NCI-H774 (cell line): Measurements from ENCODE around the gene LSP1.
A peak's percentile ranks its signal among the peaks of the same experiment; 100 is the strongest.

Experiments used
- DNase-seq: peaks from one replicate; lab custom pipeline; 2025; lab: John Stamatoyannopoulos, UW

LSP1 gene

DNA sequence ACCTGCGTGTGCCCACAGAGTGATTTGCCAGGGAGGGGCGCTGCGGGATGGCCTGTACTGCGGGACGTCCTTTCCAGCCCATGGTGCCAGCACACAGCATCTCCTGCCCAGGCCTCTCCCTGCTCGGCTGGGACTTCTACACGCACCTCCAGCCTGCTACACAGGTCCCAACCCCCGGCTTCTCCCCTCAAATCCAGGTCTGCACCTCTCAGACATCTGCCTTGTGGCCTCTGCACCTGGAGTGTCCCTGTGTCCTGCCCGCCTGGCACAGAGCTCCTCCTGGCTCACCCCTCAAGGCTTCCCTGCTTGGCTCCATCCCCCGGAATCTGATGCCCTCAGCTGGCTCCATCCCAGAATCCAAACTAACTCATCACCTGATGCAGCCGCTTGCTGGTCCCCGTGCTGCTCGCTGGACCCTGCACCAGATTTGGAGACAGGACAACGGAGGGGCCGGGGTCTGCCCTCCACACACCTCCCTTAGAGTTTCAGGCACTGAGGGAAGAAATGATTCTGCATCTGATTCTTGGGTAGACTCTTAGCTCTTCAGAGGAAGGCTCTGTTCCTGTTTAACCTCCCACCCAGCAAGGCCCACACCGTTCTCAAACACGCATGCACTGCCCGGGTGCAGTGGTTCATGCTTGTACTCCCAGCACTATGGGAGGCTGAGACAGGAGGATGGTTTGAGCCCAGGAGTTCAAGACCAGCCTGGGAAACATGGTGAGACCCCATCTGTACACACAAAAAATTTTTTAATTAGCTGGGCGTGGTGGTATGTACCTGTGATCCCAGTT is 4.0 kb upstream of the LSP1 start:
- DNase-seq = no peak

DNA sequence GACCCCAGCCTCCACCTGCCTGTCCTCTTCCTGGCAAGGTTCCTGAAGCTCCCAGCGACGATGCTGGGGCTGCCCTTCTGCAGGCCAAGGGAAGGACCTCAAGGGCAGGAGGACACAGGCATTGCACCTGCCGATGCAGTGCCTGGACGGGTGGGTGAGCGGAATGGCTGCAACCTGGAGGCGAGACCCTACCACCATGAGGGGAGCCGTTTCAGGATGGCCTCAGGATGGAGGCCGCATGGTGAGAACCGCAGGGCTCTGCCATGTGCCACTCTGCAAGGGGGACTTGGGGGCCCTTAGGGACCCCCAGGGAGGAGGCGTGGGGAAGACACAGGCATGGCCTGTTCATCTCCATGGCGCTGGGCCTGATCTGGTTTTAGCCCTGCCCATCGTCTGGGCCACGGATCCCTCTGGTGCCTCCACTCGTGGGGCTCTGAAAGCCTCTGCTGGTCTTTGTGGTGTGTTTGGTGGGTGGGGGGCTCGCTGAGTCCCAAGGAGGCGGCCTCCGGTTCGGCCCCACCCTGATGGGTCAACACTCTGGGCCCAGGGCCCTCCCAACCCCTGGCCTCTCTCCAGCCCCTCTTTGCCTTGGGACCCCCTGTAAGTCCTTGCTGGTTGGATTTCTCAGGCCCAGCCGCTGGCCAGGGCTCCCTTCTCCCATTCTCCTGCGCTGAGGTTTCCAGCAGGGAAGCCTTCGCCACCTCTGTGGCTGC is 1.3 kb upstream of the LSP1 start:
- DNase-seq = no peak

DNA sequence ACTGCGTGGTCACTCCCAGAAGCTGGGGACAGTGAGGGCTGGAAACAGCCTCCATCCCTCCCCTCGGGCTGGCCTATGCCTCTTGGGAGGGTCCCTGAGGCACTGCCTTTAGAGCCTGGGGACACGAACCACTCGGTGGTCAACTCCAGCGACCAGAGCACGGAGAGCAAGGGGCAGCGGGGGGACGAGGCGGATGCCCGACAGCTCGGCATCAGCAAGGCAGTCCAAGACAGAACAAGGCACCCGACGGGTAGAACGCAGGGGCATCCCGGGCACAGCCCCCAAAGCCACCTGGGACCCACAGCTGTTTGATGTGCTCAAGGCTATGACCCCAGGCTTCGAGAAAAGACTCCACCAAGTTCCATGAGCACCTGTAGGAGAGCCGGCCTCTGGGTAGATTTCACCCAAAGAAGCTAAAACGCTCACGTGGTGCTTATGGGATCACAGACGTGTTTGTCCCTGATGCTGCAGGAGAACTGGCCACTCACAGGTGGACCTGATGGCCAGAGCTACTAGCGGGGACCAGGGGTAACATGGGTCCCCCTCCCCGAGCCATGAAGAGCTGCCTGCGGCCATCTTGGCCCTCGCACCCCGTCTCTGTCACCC is 510 bp upstream of the LSP1 start:
- DNase-seq = no peak

DNA sequence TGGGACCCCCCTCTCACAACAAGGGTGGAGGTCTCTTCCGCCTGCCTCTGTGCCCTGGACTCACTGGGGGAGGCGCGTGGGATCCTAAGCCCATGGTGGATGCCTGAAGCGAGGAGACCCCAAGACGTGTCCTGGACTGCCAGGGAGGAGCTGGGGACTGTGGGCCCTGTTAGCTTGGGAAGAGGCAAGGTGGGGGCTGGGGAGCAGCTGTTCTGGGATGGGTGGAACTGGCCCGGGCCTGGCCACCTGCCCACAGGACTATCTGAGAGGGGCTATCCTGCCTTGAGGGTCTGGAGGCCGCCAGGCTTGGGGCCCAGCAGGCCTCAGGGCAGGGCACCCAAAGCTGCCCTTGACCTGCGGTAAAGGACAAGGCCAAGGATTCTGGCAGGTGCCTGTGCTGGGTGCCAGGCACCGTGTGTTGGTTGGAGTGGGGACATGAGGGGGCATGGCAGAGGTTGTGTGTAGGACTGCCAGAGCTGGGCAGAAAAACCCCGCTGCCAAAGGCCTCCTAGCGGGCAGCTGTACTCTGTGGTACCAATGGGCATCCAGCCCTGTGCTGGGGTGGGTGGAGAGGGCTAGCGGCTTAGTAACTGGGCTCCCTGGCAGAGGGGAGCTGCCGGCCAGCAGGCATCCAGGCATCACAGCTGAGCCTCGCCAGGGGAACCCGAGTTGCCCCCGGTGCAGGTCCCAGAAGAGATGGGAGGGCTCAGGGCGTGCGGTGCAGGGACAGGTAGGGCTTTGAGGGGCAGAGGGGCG is 670 bp downstream of the LSP1 start:
- DNase-seq = no peak

DNA sequence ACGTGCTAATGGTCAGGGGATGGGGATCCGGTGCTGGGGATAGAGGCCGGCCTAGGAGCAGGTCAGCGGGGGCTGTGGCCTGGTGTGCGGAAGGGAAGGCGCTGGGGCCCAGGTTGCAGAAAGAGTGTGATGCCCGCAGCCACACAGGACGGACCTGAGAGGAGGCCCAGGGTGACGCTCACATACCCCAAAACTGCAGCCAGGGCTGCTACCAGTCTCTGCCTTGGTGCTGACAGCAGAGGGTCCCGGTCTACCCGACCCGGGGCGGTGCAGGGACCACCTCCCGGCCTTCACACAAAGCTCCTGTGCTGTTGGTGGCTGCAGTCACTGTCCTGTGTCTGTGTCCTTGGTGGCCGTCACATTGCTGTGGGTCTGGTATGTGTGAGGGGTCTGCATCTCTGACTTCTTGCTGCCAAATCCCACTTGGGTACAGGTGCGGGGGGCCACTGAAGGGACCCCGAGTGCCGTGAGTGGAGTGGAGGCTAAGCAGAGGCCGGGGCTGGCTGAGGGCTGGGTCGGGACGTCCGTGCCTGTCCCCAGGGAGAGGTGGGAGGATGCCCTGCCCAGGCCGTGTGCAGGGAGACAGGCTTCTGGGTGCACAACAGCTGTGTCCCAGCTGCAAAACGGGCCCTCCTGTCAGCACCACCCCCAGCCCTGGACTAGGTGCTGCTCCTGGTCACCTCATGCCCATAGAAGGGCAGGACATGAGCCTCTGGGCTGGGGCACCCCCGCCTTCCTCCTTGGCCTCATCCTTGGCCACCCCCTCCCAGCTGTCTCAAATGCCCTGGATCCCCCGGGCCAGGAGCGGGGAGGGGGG is 1.5 kb downstream of the LSP1 start:
- DNase-seq = no peak

DNA sequence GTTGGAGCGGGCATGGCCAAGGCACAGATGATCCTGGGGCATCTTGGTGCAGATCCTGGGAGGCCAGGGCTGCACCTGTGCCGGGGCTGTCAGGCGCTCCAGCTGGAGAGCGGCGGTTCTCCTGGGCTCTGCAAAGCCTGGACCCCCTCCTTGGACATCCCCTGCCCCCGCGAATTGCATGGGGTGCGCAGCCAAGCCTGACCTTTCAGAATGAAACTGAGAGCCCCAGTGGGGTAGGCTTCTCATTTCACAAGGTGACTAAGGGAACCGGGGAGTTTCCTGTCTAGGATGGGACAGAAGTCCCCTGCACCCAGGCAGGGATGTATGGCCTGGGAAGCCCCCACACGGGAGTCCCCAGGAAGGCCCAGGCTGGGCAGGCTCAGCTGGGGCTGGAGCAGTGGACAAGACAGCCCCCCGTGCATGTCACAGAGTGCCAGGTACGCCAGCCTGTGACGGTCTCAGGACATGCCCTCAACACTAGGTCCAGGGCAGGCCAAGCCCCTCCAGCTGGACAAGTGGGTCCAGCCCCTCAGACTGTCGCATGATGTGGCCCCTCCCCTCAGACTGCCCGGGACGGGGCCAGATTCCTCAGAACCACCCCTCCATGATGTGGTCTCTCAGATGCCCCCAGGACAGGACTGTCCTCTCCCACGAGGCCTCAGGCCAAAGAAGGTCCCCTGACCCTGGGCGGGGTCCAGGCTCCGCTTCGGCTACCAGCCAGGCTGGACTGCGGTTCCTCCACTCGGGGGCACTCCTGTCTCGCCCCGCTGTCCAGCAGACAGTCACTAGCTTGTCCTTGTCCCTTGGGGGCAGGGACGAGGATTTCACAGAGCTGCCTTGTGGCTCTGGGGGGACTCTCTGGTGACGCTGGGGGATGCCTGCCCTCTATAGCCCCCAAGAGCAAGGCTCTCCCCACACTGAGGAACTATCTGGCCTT is 2.3 kb downstream of the LSP1 start:
- DNase-seq = no peak

DNA sequence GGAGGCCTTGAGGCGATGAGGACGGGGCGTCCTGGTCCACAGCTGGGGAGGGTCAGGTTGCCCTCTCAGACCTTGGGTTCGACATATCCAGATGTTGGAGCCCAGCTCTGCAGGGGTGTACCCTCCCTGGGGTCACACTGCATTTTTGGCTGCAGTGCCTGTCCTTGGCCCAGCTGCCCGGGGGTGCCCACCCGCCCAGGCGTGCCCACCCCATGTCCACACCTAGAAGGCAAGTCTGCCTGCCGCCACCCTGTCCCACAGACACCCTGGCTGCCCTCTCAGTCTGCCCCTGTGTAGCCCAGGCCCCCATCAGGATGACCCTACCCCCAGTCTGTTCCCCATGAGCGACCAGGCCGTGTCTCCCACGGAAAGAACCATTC is 3.0 kb downstream of the LSP1 start:
- no peak for DNase-seq

DNA sequence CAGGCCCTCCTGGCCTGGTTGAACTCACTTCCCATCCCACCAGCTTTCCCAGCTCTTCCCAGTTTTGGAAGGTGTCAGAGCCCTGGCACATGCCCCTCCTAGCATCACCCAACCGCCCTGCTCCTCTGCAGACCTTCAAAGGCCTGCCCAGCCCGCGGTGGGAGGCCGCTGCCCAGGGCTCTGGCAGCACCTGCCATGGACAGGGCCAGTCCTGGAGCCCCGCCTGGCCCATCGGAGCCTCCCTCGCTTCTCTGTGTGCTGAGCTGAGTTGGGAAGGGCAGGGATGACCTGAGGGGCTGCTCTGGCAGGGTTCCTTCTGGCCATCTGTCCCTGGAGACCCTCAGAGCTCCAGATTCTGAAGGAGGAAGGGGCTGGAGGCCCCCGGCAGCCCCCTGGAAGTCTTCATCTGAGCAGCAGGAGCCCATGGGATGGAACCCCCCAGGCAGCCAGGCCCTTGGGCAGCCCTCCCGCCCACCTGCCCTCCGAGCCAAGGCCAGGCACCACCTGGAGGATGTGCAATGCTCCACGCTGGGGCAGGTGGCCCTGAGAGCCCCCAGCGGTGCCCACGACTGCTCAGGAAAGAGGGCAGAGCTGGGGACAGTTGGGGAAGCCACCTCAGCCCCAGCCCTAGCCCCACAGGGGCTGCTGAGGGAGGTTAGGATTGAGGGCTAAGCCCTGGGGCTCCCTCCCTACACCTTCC is 3.6 kb downstream of the LSP1 start:
- DNase-seq = no peak

DNA sequence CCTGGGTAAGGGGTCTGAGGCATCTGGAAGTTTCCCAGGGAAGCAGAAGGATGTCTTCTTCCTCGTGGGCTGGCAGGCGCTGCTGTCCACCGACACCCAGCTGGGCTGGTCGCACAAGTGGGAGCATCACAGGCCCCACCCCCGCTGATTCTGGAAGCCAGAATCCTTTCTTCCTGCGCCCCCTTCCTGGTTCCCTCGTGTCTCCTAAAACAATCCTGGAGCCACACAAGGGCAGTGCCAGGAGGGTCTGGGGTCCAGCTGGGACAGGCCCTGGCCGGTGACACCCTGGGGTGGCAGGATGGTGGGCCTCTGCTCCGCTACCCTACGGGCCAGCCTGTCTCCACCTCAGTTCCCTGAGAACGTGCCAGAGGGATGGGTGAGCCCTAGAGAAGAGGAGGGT is 4.2 kb downstream of the LSP1 start:
- DNase-seq = no peak

DNA sequence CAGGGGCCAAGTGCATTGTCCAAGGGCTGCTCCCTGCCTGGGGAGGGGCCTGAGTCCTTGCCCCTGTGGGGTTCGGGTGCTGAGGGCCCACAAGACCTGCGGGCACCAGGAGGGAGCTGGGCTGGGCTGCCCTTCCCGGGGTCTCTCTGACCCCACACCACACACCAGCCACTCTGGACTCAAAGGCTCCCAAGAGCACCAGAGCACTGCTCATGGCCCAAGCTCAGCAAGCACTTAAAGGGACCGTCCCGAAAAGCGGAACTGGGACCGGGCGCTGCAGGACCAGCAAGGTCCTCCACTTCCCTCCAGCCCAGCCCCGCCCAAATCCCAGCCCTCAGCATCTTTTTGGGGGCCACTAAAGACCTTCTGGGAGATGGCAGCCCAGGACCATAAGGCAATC is 5.3 kb downstream of the LSP1 start:
- no peak for DNase-seq

DNA sequence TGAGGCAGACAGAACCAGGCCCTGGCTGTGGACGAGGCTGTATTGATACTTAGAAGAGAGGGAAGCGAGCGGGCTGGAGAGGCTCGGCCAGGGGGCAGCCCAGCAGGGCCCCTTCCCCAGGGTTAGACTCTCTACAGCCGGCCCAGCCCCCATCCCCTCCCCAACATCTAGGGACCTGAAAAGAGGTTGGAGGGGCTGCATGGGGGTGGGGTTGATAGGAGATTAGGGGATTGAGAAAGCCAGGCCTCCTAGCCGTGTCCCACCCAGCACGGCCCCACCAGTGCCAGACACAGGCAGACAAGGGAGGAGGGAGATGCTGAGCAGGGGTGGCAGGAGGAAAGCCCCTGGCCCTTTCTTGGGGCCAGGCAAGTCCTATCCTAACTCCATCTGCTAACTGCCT is 5.7 kb downstream of the LSP1 start:
- no peak for DNase-seq

DNA sequence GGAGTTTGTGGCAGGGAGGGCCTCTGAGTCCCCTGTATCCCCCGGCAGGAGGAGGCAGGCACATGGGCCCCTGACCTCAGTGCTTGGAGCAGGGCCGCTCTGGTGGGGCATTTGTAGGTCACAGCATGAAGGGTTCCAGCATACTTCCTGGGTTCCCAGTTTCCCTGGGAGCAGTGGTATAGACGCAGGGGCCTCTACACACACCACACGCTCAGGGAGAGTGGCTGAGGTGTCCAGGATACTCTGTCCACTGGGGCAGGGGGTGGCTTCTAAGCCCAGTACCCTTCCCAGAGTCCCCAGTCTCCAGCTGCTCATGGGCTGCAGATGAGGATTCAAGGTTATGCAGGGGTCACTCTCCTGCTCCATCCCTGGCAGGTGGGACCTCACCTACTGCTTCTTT is 6.1 kb downstream of the LSP1 start:
- no peak for DNase-seq

DNA sequence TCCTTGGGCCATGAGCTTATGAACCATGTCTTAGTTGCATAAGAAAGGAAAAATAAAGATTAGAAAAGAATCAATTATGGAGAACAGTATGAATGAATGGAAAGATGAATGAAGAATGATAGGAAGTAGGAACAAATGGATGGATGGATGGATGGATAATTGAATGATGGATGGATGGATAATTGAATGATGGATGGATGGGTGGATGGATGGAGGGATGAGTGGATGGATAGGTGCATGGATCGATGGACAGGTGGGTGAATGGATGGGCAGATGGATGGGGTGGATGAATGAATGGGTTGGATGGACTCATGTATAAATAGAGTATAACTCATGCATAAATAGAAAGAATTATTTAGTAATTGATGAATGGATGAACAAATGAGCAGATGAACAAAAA is 7.2 kb downstream of the LSP1 start:
- no peak for DNase-seq

DNA sequence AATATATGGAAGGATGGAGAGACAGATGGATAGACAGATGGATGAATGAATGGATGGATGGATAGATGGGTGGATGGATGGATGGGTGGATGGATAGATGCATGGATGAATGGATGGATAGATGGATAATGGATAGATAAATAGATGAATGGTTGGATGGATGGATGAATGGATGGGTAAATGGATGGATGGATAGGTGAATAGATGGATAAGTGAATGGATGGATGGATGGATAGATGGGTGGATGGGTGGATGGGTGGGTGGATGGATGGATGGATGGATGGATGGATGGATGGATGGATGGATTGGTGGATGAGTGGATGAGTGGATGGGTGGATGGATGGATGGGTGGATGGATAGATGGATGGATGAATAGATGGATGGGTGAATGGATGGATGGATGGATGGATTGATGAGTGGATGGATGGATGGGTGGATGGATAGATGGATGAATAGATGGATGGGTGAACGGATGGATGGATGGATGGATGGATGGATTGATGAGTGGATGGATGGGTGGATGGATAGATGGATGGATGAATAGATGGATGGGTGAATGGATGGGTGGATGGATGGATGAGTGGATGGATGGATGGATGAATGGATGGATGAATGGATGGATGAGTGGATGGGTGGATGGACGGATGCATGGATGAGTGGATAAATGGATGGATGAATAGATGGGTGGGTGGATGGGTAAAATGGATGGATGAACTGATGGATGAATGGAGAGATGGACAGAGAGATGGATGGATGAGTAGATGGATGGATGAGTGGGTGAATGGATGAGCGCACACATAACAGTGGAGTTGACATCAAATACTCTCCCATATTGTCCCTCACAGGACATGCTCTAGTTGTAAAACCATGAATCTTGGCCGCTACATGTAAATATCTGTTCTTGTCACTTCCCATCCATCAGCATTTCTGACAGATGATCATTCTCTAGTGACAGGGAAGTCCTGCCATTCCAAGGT is 8.8 kb downstream of the LSP1 start:
- no peak for DNase-seq

DNA sequence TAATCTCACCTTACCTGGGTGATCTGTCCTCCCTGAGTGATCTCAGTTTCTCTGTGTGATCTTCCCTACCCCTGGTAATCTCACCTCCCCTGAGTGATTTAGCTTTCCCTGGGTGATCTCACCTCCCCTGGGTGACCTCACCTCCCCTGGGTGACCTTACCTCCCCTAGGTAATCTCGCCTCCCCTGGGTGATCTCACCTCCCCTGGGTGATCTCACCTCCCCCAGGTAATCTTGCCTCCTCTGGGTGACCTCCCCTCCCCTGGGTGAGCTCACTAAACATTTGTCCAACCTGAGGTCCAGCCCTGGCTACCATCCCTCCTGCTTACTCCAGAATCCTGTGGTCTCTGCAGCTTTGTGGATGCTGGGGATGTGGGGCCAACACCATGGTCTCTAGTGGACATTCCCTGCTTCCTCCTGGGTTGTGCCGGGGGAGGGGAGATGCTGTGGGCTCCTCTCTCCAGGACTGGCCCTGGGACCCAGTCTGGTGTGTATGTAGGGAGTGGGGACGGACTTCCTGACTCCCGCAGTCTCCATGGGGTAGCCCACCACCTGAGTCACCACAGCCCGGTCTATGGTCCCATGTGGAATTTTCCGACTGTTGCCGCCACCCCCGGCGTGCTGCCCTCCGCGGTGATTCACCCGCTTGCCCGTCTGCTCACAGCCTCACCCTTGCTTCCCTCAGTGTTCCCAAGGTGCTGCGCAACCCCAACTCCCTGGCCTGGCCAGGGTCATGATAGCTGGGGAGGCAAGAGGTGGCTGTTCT is 9.9 kb downstream of the LSP1 start:
- DNase-seq = no peak

DNA sequence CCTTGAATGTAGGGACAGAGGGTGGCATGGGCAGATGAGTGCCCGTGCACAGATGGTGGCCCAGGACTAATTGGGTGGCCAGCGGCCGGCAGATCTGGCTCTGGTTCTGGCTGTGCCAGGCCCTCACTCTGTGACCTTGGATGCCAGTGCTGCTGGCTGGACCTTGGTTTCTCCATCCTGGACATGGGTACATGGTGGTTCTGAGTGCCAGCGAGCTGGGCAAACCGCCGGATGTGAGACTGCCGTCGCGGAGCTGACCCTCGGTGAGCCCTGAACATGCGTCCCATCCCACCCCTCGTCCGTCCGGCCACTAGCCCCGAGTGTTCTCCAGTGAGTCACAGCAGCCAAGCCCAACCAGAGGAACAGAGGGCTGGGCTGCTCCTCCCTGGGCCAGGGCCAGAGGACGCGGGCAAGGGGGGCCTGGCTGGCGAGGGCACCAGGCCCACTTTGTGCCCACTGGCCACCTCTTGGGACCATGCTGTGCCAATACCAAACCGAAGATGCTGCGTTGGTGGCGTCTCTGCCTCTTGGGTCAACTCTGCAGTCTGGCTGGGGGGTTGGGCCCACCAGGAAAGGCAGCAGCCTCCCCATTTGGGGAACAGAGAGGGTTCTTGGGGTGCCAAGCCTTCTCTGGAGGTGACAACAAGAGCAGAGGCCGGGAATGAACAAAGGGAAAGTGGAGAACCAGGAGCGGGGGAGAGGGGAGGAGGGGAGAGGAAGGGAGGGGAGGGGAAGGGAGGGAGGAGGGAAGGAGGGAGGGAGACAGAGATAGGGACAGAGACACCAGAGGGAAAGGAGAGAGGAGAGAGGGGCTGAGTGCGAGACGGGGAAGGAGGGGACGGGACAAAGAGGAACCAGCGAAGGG is 10.7 kb downstream of the LSP1 start:
- peak; percentile 17 for DNase-seq

DNA sequence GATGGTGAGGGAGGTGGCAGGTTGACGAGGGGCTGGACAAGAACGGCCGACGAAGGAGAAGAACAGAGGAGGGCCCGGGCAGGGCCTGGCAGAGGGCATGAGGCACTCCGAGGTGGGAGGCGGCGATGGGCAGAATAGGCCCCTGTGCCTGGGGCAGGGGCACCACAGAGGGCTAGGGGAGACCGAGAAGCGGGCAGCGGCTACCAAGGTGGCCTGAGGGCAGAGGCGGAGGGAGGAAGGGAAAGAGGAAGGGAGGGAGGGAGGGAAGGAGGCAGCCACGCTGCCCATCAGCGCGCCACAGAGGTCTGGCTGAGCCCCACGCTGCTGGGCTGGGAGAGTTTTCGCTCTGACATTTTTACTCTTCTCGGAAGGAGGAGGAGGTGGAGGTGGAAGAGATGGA is 11.3 kb downstream of the LSP1 start:
- DNase-seq = no peak
